Measurements from ENCODE around the gene DIPK1B.

DIPK1B gene

GRCh38 chr9:136673975-136674785 is 38.2 kb upstream of the DIPK1B start:
- H3K9ac ChIP-seq (ENCODE audit: low read depth in 1 of 2, low read length in 2 of 2): no peak overlapping the region
- H3K36me3 ChIP-seq (ENCODE audit: control insufficient read depth in 1 of 2, insufficient read depth in 2 of 2, low read length in 2 of 2): peaks cover 20 to 27% of the 10 kb centered on the region in 2 donors
- no peak overlapping the region for H3K27ac ChIP-seq (ENCODE audit: low read depth, low read length)
- peaks cover 5 to 15% of the 10 kb centered on the region in 2 donors for H3K27me3 ChIP-seq (ENCODE audit: control insufficient read depth in 1 of 2, insufficient read depth in 2 of 2, low read length in 2 of 2)
- no peaks in the 10 kb centered on the region for H3K9me3 ChIP-seq (ENCODE audit: control insufficient read depth in 1 of 2, low read length in 2 of 2)
- peaks cover 22 to 37% of the 10 kb centered on the region in 2 donors for H3K4me1 ChIP-seq (ENCODE audit: control insufficient read depth in 1 of 2, insufficient read depth in 2 of 2, low read length in 2 of 2)
- no peak overlapping the region for H3K4me3 ChIP-seq (ENCODE audit: low read depth in 1 of 2, low read length in 2 of 2)

GRCh38 chr9:136674786-136675349 is 37.5 kb upstream of the DIPK1B start:
- Histone ChIP-seq H3K9ac (ENCODE audit: low read depth in 1 of 2, low read length in 2 of 2) (no peak overlapping the region), H3K9me3 (ENCODE audit: control insufficient read depth in 1 of 2, low read length in 2 of 2) (no peaks in the 10 kb centered on the region), H3K4me1 (ENCODE audit: control insufficient read depth in 1 of 2, insufficient read depth in 2 of 2, low read length in 2 of 2) (peaks cover 29 to 39% of the 10 kb centered on the region in 2 donors), H3K36me3 (ENCODE audit: control insufficient read depth in 1 of 2, insufficient read depth in 2 of 2, low read length in 2 of 2) (peaks cover 20 to 27% of the 10 kb centered on the region in 2 donors), H3K27me3 (ENCODE audit: control insufficient read depth in 1 of 2, insufficient read depth in 2 of 2, low read length in 2 of 2) (peaks cover 5 to 9% of the 10 kb centered on the region in 2 donors), H3K27ac (ENCODE audit: low read depth, low read length) (no peak overlapping the region), H3K4me3 (ENCODE audit: low read depth in 1 of 2, low read length in 2 of 2) (no peak overlapping the region)

- H3K27ac ChIP-seq (ENCODE audit: low read depth, low read length): peak overlapping the region; percentile 10
- H3K9ac ChIP-seq (ENCODE audit: low read depth in 1 of 2, low read length in 2 of 2): peak overlapping the region; percentile 25 to 38
- peak overlapping the region; percentile 8 to 10 for H3K4me3 ChIP-seq (ENCODE audit: low read depth in 1 of 2, low read length in 2 of 2)
- no peaks in the 10 kb centered on the region for H3K9me3 ChIP-seq (ENCODE audit: control insufficient read depth in 1 of 2, low read length in 2 of 2)
- H3K4me1 ChIP-seq (ENCODE audit: control insufficient read depth in 1 of 2, insufficient read depth in 2 of 2, low read length in 2 of 2): peaks cover 29 to 35% of the 10 kb centered on the region in 2 donors
- peaks cover 20 to 27% of the 10 kb centered on the region in 2 donors for H3K36me3 ChIP-seq (ENCODE audit: control insufficient read depth in 1 of 2, insufficient read depth in 2 of 2, low read length in 2 of 2)
- H3K27me3 ChIP-seq (ENCODE audit: control insufficient read depth in 1 of 2, insufficient read depth in 2 of 2, low read length in 2 of 2): peaks cover 0 to under 1% of the 10 kb centered on the region in 2 donors
Observed at GRCh38 chr9:136675477-136676296, 36.7 kb upstream of the DIPK1B start.

- Histone ChIP-seq H3K4me3 (ENCODE audit: low read depth in 1 of 2, low read length in 2 of 2) (peak overlapping the region; percentile 8 to 10), H3K4me1 (ENCODE audit: control insufficient read depth in 1 of 2, insufficient read depth in 2 of 2, low read length in 2 of 2) (peaks cover 29 to 35% of the 10 kb centered on the region in 2 donors), H3K36me3 (ENCODE audit: control insufficient read depth in 1 of 2, insufficient read depth in 2 of 2, low read length in 2 of 2) (peaks cover 20 to 27% of the 10 kb centered on the region in 2 donors), H3K9ac (ENCODE audit: low read depth in 1 of 2, low read length in 2 of 2) (peak overlapping the region; percentile 25 to 38), H3K9me3 (ENCODE audit: control insufficient read depth in 1 of 2, low read length in 2 of 2) (no peaks in the 10 kb centered on the region), H3K27ac (ENCODE audit: low read depth, low read length) (no peak overlapping the region), H3K27me3 (ENCODE audit: control insufficient read depth in 1 of 2, insufficient read depth in 2 of 2, low read length in 2 of 2) (no peaks in the 10 kb centered on the region)
Observed at GRCh38 chr9:136676297-136676794, 36.0 kb upstream of the DIPK1B start.

GRCh38 chr9:136676920-136677686 is 35.3 kb upstream of the DIPK1B start:
- H3K27me3 ChIP-seq (ENCODE audit: control insufficient read depth in 1 of 2, insufficient read depth in 2 of 2, low read length in 2 of 2): no peaks in the 10 kb centered on the region
- no peak overlapping the region for H3K9ac ChIP-seq (ENCODE audit: low read depth in 1 of 2, low read length in 2 of 2)
- peaks cover 20 to 27% of the 10 kb centered on the region in 2 donors for H3K36me3 ChIP-seq (ENCODE audit: control insufficient read depth in 1 of 2, insufficient read depth in 2 of 2, low read length in 2 of 2)
- H3K9me3 ChIP-seq (ENCODE audit: control insufficient read depth in 1 of 2, low read length in 2 of 2): no peaks in the 10 kb centered on the region
- H3K4me3 ChIP-seq (ENCODE audit: low read depth in 1 of 2, low read length in 2 of 2): no peak overlapping the region
- no peak overlapping the region for H3K27ac ChIP-seq (ENCODE audit: low read depth, low read length)
- H3K4me1 ChIP-seq (ENCODE audit: control insufficient read depth in 1 of 2, insufficient read depth in 2 of 2, low read length in 2 of 2): peaks cover 29 to 32% of the 10 kb centered on the region in 2 donors

- Histone ChIP-seq H3K36me3 (ENCODE audit: control insufficient read depth in 1 of 2, insufficient read depth in 2 of 2, low read length in 2 of 2) (peaks cover 20 to 26% of the 10 kb centered on the region in 2 donors), H3K27ac (ENCODE audit: low read depth, low read length) (no peak overlapping the region), H3K9me3 (ENCODE audit: control insufficient read depth in 1 of 2, low read length in 2 of 2) (no peaks in the 10 kb centered on the region), H3K4me1 (ENCODE audit: control insufficient read depth in 1 of 2, insufficient read depth in 2 of 2, low read length in 2 of 2) (peaks cover 28 to 29% of the 10 kb centered on the region in 2 donors), H3K27me3 (ENCODE audit: control insufficient read depth in 1 of 2, insufficient read depth in 2 of 2, low read length in 2 of 2) (no peaks in the 10 kb centered on the region), H3K9ac (ENCODE audit: low read depth in 1 of 2, low read length in 2 of 2) (no peak overlapping the region), H3K4me3 (ENCODE audit: low read depth in 1 of 2, low read length in 2 of 2) (no peak overlapping the region)
Observed at GRCh38 chr9:136678034-136678433, 34.3 kb upstream of the DIPK1B start.

GRCh38 chr9:136678624-136679023 is 33.7 kb upstream of the DIPK1B start:
- Histone ChIP-seq H3K27ac (ENCODE audit: low read depth, low read length) (no peak overlapping the region), H3K9ac (ENCODE audit: low read depth in 1 of 2, low read length in 2 of 2) (no peak overlapping the region), H3K4me1 (ENCODE audit: control insufficient read depth in 1 of 2, insufficient read depth in 2 of 2, low read length in 2 of 2) (peaks cover 28 to 29% of the 10 kb centered on the region in 2 donors)

GRCh38 chr9:136679431-136679941 is 32.9 kb upstream of the DIPK1B start:
- Histone ChIP-seq H3K9me3 (ENCODE audit: control insufficient read depth in 1 of 2, low read length in 2 of 2) (no peaks in the 10 kb centered on the region), H3K4me1 (ENCODE audit: control insufficient read depth in 1 of 2, insufficient read depth in 2 of 2, low read length in 2 of 2) (peaks cover 27 to 28% of the 10 kb centered on the region in 2 donors), H3K4me3 (ENCODE audit: low read depth in 1 of 2, low read length in 2 of 2) (no peak overlapping the region), H3K27ac (ENCODE audit: low read depth, low read length) (no peak overlapping the region), H3K27me3 (ENCODE audit: control insufficient read depth in 1 of 2, insufficient read depth in 2 of 2, low read length in 2 of 2) (no peaks in the 10 kb centered on the region), H3K36me3 (ENCODE audit: control insufficient read depth in 1 of 2, insufficient read depth in 2 of 2, low read length in 2 of 2) (peaks cover 12 to 16% of the 10 kb centered on the region in 2 donors), H3K9ac (ENCODE audit: low read depth in 1 of 2, low read length in 2 of 2) (peak overlapping the region in 1 of 2 donors; percentile 39)

More at GRCh38 chr9:136678624-136679023, 33.7 kb upstream of the DIPK1B start:
- Histone ChIP-seq H3K36me3 (ENCODE audit: control insufficient read depth in 1 of 2, insufficient read depth in 2 of 2, low read length in 2 of 2) (peaks cover 20% of the 10 kb centered on the region in 2 donors), H3K9me3 (ENCODE audit: control insufficient read depth in 1 of 2, low read length in 2 of 2) (no peaks in the 10 kb centered on the region), H3K4me3 (ENCODE audit: low read depth in 1 of 2, low read length in 2 of 2) (no peak overlapping the region), H3K27me3 (ENCODE audit: control insufficient read depth in 1 of 2, insufficient read depth in 2 of 2, low read length in 2 of 2) (no peaks in the 10 kb centered on the region)

GRCh38 chr9:136681029-136681428 is 31.3 kb upstream of the DIPK1B start:
- peaks cover 6 to 16% of the 10 kb centered on the region in 2 donors for H3K36me3 ChIP-seq (ENCODE audit: control insufficient read depth in 1 of 2, insufficient read depth in 2 of 2, low read length in 2 of 2)
- H3K4me1 ChIP-seq (ENCODE audit: control insufficient read depth in 1 of 2, insufficient read depth in 2 of 2, low read length in 2 of 2): peaks cover 19 to 30% of the 10 kb centered on the region in 2 donors
- H3K27me3 ChIP-seq (ENCODE audit: control insufficient read depth in 1 of 2, insufficient read depth in 2 of 2, low read length in 2 of 2): no peaks in the 10 kb centered on the region
- no peak overlapping the region for H3K4me3 ChIP-seq (ENCODE audit: low read depth in 1 of 2, low read length in 2 of 2)
- no peak overlapping the region for H3K9ac ChIP-seq (ENCODE audit: low read depth in 1 of 2, low read length in 2 of 2)
- H3K27ac ChIP-seq (ENCODE audit: low read depth, low read length): no peak overlapping the region
- H3K9me3 ChIP-seq (ENCODE audit: control insufficient read depth in 1 of 2, low read length in 2 of 2): no peaks in the 10 kb centered on the region
